SK-N-SH treated with all-trans-retinoic acid at 6 μM for 48 hours (cell line): ENCODE measurements around the gene CCDC181.
A peak's percentile ranks its signal among the peaks of the same experiment; 100 is the strongest.

Experiments
- ATAC-seq: fragments of 200-7000 bp; cut with Tn5 transposase; 3 replicates; pipeline ENCODE4 v1.9.1; 2020; ENCODE audit warnings: mild to moderate bottlenecking, moderate library complexity
- ARNTL ChIP-seq: fragments of 450-650 bp; formaldehyde crosslinking; IDR thresholded peaks from 2 replicates; pipeline ENCODE4 v1.5.0; 2020; ENCODE audit warnings: low read depth, mild to moderate bottlenecking, moderate library complexity, borderline replicate concordance
- BACH2 ChIP-seq: fragments of 250-450 bp; sonication (Bioruptor Pico); IDR thresholded peaks from 2 replicates; pipeline ENCODE4 v1.9.0; 2021; ENCODE audit warnings: mild to moderate bottlenecking, borderline replicate concordance
- CREB5 ChIP-seq: fragments of 250-450 bp; sonication (Bioruptor Pico); IDR thresholded peaks from 2 replicates; pipeline ENCODE4 v1.5.1; 2020; ENCODE audit warnings: low read depth, mild to moderate bottlenecking, moderate library complexity
- CSRNP3 ChIP-seq: fragments of 250-450 bp; sonication (Bioruptor Pico); IDR thresholded peaks from 2 replicates; pipeline ENCODE4 v1.5.1; 2021; ENCODE audit warnings: mild to moderate bottlenecking, moderate library complexity
- GLIS3 ChIP-seq: fragments of 250-450 bp; sonication (Bioruptor Pico); IDR thresholded peaks from 2 replicates; pipeline ENCODE4 v1.5.0; 2020; ENCODE audit warnings: mild to moderate bottlenecking, moderate library complexity
- ISL1 ChIP-seq: fragments of 250-450 bp; sonication (Bioruptor Pico); IDR thresholded peaks from 2 replicates; pipeline ENCODE4 v2.1.2; 2022; ENCODE audit warnings: mild to moderate bottlenecking, moderate library complexity
- PATZ1 ChIP-seq: fragments of 250-450 bp; sonication (Bioruptor Pico); IDR thresholded peaks from 2 replicates; pipeline ENCODE4 v1.8.0; 2020; ENCODE audit warnings: mild to moderate bottlenecking, moderate library complexity, borderline replicate concordance
- POU6F1 ChIP-seq: fragments of 250-450 bp; sonication (Bioruptor Pico); IDR thresholded peaks from 2 replicates; pipeline ENCODE4 v1.8.0; 2021; ENCODE audit warnings: low read depth, mild to moderate bottlenecking, moderate library complexity, borderline replicate concordance
- PPARA ChIP-seq: fragments of 250-450 bp; sonication (Bioruptor Pico); IDR thresholded peaks from 2 replicates; pipeline ENCODE4 v1.5.0; 2020; ENCODE audit warnings: mild to moderate bottlenecking, borderline replicate concordance
- RARB ChIP-seq: fragments of 250-450 bp; sonication (Bioruptor Pico); IDR thresholded peaks from 2 replicates; pipeline ENCODE4 v1.8.0; 2021; ENCODE audit warnings: mild to moderate bottlenecking, moderate library complexity
- SNAI2 ChIP-seq: fragments of 250-450 bp; sonication (Bioruptor Pico); IDR thresholded peaks from 2 replicates; pipeline ENCODE4 v1.5.0; 2020; ENCODE audit warnings: mild to moderate bottlenecking, moderate library complexity
- TCF4 ChIP-seq: fragments of 250-450 bp; sonication (Bioruptor Pico); IDR thresholded peaks from 2 replicates; pipeline ENCODE4 v1.8.0; 2021; ENCODE audit warnings: mild to moderate bottlenecking, moderate library complexity, borderline replicate concordance
- TSHZ2 ChIP-seq: fragments of 250-450 bp; sonication (Bioruptor Pico); IDR thresholded peaks from 2 replicates; pipeline ENCODE4 v1.5.0; 2020; ENCODE audit warnings: mild to moderate bottlenecking, moderate library complexity
- ZC3H10 ChIP-seq: fragments of 250-450 bp; sonication (Bioruptor Pico); IDR thresholded peaks from 2 replicates; pipeline ENCODE4 v1.5.1; 2021; ENCODE audit warnings: mild to moderate bottlenecking, moderate library complexity
- ZFP3 ChIP-seq: fragments of 250-450 bp; sonication (Bioruptor Pico); IDR thresholded peaks from 2 replicates; pipeline ENCODE4 v1.5.0; 2020; ENCODE audit warnings: mild to moderate bottlenecking, moderate library complexity
- ZFP30 ChIP-seq: fragments of 450-650 bp; formaldehyde crosslinking; IDR thresholded peaks from 2 replicates; pipeline ENCODE4 v1.5.0; 2022; ENCODE audit warnings: mild to moderate bottlenecking, moderate library complexity
- ZNF565 ChIP-seq: fragments of 450-650 bp; formaldehyde crosslinking; conservative IDR thresholded peaks from 2 replicates; pipeline ENCODE4 v1.5.0; 2020; ENCODE audit warnings: low read depth, mild to moderate bottlenecking, moderate library complexity
- ZNF70 ChIP-seq: fragments of 450-650 bp; formaldehyde crosslinking; IDR thresholded peaks from 2 replicates; pipeline ENCODE4 v1.5.0; 2020; ENCODE audit warnings: mild to moderate bottlenecking, moderate library complexity
- ZNF8 ChIP-seq: fragments of 450-650 bp; formaldehyde crosslinking; IDR thresholded peaks from 2 replicates; pipeline ENCODE4 v1.5.0; 2020; ENCODE audit warnings: mild to moderate bottlenecking, moderate library complexity

The CCDC181 gene

GRCh38 chr1:169364948-169365347, 62.3 kb downstream of the CCDC181 start:
- no peak for ATAC-seq
- TF ChIP-seq ISL1 (CRISPR knock-in tag), result no peak
- TF ChIP-seq, all 23 proteins: peak for 0

- peak; percentile 12 for ATAC-seq
- TF ChIP-seq ZNF8 (no peak), PPARA (CRISPR knock-in tag) (no peak), CREB5 (CRISPR knock-in tag) (no peak), GLIS3 (CRISPR knock-in tag) (no peak), ZFP30 (CRISPR knock-in tag) (no peak), ISL1 (CRISPR knock-in tag) (no peak), POU6F1 (CRISPR knock-in tag) (no peak), CSRNP3 (CRISPR knock-in tag) (no peak), RARB (CRISPR knock-in tag) (no peak)
- TF ChIP-seq, all 23 proteins: peak for 0
Observed at GRCh38 chr1:169363046-169363730, 64.1 kb downstream of the CCDC181 start.

- no peak for ATAC-seq
- TF ChIP-seq CSRNP3 (CRISPR knock-in tag) (no peak), ZFP30 (CRISPR knock-in tag) (no peak), POU6F1 (CRISPR knock-in tag) (no peak), ZC3H10 (CRISPR knock-in tag) (no peak), ZNF8 (no peak), ZFP3 (no peak), SNAI2 (CRISPR knock-in tag) (no peak), TCF4 (CRISPR knock-in tag) (no peak), PATZ1 (CRISPR knock-in tag) (no peak), CREB5 (CRISPR knock-in tag) (no peak), PPARA (CRISPR knock-in tag) (no peak)
- TF ChIP-seq, all 23 proteins: peak for 0
Observed at GRCh38 chr1:169361281-169361680, 66.0 kb downstream of the CCDC181 start.

GRCh38 chr1:169360415-169360814, 66.9 kb downstream of the CCDC181 start:
- no peak for ATAC-seq
- TF ChIP-seq ZNF565, result no peak
- no peak for TF ChIP-seq BACH2 (CRISPR knock-in tag)
- TF ChIP-seq ARNTL (CRISPR knock-in tag), result no peak
- no peak for TF ChIP-seq GLIS3 (CRISPR knock-in tag)
- TF ChIP-seq TSHZ2 (CRISPR knock-in tag), result no peak
- TF ChIP-seq ZNF8, result no peak
- no peak for TF ChIP-seq ZNF70 (CRISPR knock-in tag)
- no peak for TF ChIP-seq CSRNP3 (CRISPR knock-in tag)
